Stimulated activated CD4-positive, alpha-beta T cell treated with anti-CD3 and anti-CD28 coated beads, Interleukin-15, amount 100 ng/mL, for 48 hours (primary cell): ENCODE data around the gene IL2RA.
"Not testable (repeated sequence)": the region's sequence is repeated elsewhere in the genome, so short reads cannot be mapped to it uniquely, and the experiment has no call there.

Experiments used
- DNase-seq, 2 donors: peaks; one replicate each; pipeline ENCODE4 v3.0.0-alpha.2; 2020; ENCODE audit warnings: low read depth in 2 of 2

The IL2RA gene

DNA sequence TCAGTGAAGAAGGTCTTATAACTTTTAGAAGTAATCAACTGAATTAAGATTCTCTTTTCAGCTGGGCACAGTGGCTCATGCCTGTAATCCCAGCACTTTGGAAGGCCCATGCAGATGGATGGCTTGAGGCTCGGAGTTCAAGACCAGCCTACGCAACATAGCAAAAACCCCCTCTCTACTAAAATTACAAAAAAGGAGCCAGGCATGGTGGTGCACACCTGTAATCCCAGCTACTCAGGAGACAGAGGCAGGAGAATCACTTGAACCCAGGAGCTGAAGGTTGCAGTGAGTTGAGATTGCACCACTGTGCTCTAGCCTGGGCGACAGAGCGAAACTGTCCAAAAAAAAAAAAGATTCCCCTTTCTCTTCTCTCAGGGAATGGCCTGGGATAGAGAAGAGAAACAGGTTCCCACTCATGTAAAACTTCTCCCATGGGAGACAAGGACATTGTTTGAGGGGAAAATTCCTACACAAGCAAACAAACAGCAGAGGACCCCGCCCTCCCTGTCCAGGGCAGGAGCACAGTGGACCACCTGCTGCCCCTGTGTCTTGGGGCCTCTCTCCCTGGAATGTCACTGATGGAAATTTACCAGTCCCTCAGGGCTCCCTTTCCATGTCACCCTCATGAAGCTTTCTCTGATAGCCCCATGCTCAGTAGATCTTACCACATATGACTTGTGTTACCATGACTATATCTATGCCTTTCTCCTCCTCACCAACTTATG lies 5.6 kb downstream of the IL2RA start:
- DNase-seq = no peak

DNA sequence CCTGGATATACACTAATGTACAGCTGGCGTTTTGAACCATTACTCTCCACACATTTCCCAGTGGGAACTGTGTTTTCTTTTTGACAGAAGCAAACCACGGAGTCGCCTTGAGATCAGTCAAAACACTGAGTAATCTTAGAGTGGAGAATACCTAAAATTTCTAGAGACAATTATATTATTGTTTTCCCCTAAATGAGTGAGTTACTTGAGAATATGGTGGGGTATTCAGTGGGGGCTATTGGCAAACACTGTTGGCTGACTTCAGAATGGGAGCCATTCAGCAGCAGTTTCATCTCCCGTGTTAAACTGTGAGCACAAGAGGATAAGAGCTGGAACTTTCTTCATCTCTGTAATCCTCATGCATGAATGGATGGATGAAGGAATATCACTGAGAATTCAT lies 6.2 kb downstream of the IL2RA start:
- no peak for DNase-seq

DNA sequence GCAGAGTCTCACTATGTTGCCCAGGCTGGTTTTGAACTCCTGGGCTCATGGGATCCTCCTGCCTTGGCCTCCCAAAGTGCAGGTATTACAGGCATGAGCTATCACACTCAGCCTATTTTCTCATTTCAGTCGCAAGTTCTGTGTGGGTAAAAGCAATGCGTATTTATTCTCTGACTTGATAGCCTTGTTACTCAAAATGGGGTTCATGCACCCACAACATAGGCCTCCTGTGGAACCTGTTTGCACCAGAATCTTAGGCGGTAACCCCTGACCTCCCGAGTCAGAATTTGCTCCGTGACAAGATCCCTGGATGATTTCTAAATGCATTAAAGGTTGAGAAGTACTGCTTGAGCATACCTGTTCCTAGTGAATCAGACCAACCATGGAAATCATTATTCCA lies 7.3 kb downstream of the IL2RA start:
- no peak for DNase-seq

DNA sequence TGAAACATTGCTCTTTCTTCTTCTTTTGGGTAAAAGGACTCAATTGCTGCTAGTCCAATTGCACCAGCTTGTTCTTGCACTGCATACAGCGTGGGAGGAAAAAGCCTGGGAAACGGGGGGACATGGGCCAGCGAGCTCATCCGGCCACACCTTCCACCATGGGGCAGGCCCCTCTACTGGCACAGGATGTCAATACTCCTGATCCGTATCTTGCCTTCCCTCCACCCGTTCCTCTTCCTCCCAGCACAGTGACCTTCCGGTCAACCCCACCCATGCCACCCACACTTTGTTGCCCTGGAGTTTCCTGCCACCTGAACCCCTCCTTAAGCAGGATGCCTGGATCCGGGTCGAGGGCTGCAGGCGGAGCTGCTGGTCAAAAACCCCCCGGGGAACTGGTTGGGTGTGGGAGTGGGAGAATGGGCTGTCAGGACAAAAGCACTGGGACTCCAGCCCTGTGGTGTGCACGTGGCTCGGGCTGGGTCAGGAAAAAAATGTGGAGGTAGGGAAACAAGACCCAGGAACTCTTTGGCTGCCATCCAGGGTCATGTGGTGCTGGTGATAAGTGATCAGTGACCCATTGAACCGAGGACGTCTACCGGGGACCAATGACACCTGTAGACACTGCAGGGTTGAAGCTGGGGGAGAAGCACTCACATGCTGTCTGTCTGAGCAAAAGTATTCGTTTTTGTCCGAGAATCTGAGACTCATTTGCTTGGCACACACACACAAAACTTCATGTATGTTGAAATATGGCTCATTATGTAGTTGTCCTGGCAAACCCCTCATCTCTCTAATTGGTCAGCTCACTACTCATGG lies 8.1 kb downstream of the IL2RA start:
- no peak for DNase-seq

DNA sequence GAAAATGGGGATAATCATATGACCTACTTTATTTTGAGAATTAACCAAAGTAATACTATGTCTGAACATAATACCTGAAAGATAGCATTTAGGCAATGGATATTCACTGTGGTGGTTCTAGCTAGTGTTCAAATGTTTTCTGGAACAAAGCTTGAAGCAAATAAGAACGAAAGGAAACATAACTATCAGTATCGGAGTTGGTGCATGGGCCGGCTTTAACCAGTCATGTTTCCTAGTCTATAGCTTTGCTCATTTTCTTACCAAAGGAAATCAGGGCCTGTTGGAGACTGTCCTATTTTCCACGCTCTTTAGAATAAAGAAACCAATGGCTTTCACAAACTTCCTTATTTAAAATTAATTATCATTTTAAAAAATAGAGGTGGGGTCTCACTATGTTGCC lies 8.9 kb downstream of the IL2RA start:
- DNase-seq = no peak

- peak; percentile 78 to 80 for DNase-seq
Measured at GRCh38 chr10:6052247-6053221, 9.6 kb downstream of the IL2RA start.

DNA sequence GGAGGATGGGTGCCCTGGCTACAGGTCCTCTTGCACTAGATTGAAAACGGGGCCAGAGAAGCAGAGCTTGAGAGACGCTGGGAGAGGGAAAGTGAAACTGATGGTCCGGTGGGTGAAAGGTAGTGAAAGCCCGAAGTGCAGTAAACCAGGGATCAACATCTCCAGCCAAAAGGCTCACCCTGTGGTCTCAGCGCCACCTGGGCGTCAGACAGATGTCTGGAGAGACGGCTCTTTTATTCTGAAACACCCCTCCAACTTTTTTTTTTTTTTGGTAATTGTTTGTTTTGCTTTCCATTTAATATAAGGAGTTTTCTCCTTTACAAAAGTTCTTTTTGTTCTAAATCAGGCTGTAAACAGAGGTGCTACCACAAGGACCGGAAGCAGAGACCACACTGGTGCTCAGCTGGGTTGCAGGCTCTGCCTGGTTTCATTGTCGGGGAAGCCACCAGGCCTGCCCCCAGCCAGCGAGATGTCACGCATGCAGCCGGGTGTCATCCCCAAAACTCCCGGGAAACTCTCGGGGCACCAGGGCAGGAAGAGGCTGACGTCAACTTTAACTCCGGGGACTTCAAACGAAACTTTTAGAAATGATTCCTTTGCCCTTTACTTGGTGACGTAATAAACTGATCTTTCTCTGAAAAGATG lies 11.2 kb downstream of the IL2RA start:
- peak; percentile 83 to 87 for DNase-seq

DNA sequence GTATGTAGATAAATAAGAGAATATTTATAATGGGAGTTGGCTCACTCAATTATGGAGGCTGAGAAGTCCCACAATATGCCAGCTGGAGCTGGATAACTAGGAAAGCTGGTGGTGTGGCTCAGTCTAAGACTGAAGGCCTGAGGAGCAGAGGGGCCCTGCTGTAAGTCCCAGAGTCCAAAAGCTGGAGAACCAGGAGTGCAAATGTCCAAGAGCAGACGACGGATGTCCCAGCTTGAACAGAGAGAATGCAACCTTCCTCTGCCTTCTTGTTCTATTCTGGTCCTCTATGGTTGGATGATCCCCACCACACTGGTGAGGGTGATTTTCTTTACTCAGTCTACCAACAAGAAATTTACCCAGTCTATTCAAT lies 13.2 kb downstream of the IL2RA start:
- DNase-seq = no peak

- DNase-seq = no peak
Measured at GRCh38 chr10:6048281-6049030, 13.7 kb downstream of the IL2RA start.

DNA sequence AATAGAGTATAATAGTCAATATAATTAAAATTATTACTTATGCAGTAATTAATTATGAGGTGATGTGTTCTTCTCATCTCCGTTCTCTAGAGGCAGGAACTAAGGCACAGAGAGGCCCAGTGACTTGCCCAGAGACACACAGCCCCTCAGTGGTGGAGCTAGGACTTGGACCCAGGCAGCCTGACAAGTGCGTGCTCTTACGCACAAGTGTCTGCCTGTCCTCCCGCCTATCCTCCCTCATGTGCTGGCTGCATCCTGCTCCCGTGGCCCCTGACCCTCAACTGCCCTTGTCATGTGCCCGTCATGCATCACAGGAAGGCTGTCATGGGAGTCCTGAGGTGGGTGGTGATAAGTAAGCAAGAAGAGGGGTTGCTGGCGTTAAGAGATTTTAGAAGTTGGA lies 14.3 kb downstream of the IL2RA start:
- no peak for DNase-seq

- no peak for DNase-seq
Measured at GRCh38 chr10:6046773-6047611, 15.2 kb downstream of the IL2RA start.

GRCh38 chr10:6045878-6046772 lies 16.0 kb downstream of the IL2RA start:
- no peak for DNase-seq

- DNase-seq = no peak
Measured at GRCh38 chr10:6045314-6045848, 16.8 kb downstream of the IL2RA start.

GRCh38 chr10:6044751-6045313 lies 17.3 kb downstream of the IL2RA start:
- no peak for DNase-seq

GRCh38 chr10:6044060-6044459 lies 18.1 kb downstream of the IL2RA start:
- DNase-seq = no peak

GRCh38 chr10:6043377-6043776 lies 18.8 kb downstream of the IL2RA start:
- not testable (repeated sequence) for DNase-seq

DNA sequence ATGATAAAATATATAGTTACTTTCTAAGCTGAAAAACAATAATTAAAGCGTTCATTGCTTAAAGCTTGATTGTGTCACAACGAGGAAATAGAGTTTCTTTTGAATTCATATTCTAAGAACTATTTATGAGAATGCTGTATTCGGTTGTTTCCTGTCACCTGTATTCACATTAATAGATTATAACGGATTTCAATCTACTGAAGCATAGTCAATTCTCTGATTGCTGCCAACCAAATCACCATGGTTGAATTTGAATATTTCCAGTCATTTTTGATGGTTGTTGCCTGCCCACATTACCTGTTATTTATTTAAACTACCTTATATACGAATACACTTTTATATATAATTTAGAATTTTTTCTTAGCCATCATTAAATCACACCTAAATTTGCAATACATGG lies 22.0 kb downstream of the IL2RA start:
- DNase-seq = no peak

DNA sequence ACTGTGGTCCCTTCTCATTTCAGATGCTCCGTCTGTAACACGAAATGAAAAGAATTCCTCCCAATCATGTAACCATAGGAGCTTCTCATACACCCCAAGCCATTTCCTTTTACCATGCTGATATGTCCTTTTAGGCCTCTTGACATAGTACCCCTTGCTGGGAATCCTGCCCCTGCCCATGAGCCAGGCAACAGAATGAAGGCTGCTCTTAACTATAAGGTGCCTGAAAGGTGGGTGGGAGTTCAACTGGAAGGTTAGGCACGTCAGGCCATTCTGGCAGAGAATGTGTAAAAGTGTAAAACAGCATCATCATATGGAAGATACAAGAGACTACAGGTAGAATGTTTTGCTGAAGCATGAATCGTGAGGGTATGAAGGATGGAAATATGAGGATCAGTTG lies 22.5 kb downstream of the IL2RA start:
- DNase-seq = no peak
